Nephron progenitor cell (in vitro differentiated cells): Measurements from ENCODE around the gene NPAS3.

Source experiments
- DNase-seq: peaks from one replicate; pipeline ENCODE4 v3.0.0; 2021
- H3K27ac Mint-ChIP-seq: 2 replicates; pipeline ENCODE4 v1.8.0; 2021; ENCODE audit warnings: mild to moderate bottlenecking, moderate library complexity, mixed read lengths
- H3K27me3 Mint-ChIP-seq: 2 replicates; pipeline ENCODE4 v1.8.0; 2021; ENCODE audit warnings: mild to moderate bottlenecking, low read depth, mixed read lengths; ENCODE audit not compliant: poor library complexity
- H3K36me3 Mint-ChIP-seq: 2 replicates; pipeline ENCODE4 v1.8.0; 2021; ENCODE audit warnings: low read depth, mixed read lengths
- H3K4me1 Mint-ChIP-seq: 2 replicates; pipeline ENCODE4 v1.8.0; 2021; ENCODE audit warnings: mixed read lengths
- H3K4me3 Mint-ChIP-seq: 2 replicates; pipeline ENCODE4 v1.8.0; 2021; ENCODE audit warnings: mild to moderate bottlenecking, moderate library complexity, mixed read lengths
- H3K9me3 Mint-ChIP-seq: 2 replicates; pipeline ENCODE4 v1.8.0; 2021; ENCODE audit warnings: mild to moderate bottlenecking, moderate library complexity, mixed read lengths
- TF ChIP-seq, protein P1 (sequence below): fragments of 200-600 bp; sonication (generic); IDR thresholded peaks from 2 replicates; pipeline ENCODE4 v1.5.0; 2021; ENCODE audit warnings: antibody characterized with exemption

NPAS3 gene

DNA sequence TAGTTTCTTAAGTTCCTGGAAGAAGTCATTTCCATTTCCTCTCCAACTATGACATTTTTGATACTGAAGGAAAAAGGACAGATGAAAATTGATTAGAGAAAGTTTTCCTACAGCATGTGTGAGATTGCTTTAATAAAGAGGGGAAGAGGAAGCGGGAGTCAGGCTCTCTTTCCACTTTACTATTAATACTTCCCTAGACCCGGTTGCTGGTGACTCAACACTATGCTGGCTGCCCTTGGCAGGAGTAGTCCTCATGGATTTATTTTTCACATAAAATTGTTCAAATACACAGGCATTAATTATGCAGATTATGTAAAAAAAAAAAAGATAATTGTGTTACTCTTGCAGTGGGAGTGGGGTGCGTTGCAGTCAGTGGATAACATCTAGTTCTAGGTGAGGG lies 718.8 kb downstream of the NPAS3 start:
- no peak overlapping the region for H3K27ac Mint-ChIP-seq
- H3K4me1 Mint-ChIP-seq, result no peaks in the 10 kb centered on the region
- peaks cover 2% of the 10 kb centered on the region for H3K27me3 Mint-ChIP-seq
- H3K4me3 Mint-ChIP-seq, result no peak overlapping the region
- H3K36me3 Mint-ChIP-seq, result no peaks in the 10 kb centered on the region
- peaks cover 5% of the 10 kb centered on the region for H3K9me3 Mint-ChIP-seq
- TF ChIP-seq, protein P1, sequence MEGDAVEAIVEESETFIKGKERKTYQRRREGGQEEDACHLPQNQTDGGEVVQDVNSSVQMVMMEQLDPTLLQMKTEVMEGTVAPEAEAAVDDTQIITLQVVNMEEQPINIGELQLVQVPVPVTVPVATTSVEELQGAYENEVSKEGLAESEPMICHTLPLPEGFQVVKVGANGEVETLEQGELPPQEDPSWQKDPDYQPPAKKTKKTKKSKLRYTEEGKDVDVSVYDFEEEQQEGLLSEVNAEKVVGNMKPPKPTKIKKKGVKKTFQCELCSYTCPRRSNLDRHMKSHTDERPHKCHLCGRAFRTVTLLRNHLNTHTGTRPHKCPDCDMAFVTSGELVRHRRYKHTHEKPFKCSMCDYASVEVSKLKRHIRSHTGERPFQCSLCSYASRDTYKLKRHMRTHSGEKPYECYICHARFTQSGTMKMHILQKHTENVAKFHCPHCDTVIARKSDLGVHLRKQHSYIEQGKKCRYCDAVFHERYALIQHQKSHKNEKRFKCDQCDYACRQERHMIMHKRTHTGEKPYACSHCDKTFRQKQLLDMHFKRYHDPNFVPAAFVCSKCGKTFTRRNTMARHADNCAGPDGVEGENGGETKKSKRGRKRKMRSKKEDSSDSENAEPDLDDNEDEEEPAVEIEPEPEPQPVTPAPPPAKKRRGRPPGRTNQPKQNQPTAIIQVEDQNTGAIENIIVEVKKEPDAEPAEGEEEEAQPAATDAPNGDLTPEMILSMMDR, result no peak
- no peak for DNase-seq

DNA sequence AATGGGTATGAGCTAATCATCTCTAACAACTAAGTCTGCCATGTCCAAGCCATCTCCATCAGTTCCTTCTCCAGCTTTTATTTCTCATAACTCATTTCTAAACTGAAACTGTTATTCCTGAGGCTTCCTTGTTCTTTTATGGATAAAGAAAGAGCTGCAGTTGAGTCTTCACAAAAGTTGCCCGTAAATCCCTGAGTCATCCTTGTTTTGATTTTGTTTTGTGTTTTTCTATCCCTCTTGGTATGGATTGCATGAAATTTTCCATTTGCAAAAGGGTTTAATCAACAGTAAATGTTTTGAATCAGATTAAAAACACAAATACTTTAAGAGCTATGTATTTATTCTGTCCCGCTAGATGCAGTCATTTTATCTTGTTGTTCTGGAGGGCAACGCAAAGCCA lies 721.6 kb downstream of the NPAS3 start:
- H3K36me3 Mint-ChIP-seq, result peaks cover 14% of the 10 kb centered on the region
- no peaks in the 10 kb centered on the region for H3K27me3 Mint-ChIP-seq
- peaks cover 27% of the 10 kb centered on the region for H3K9me3 Mint-ChIP-seq
- no peaks in the 10 kb centered on the region for H3K4me1 Mint-ChIP-seq
- H3K4me3 Mint-ChIP-seq, result no peak overlapping the region
- TF ChIP-seq, protein P1, result no peak
- DNase-seq, result no peak
- no peak overlapping the region for H3K27ac Mint-ChIP-seq

DNA sequence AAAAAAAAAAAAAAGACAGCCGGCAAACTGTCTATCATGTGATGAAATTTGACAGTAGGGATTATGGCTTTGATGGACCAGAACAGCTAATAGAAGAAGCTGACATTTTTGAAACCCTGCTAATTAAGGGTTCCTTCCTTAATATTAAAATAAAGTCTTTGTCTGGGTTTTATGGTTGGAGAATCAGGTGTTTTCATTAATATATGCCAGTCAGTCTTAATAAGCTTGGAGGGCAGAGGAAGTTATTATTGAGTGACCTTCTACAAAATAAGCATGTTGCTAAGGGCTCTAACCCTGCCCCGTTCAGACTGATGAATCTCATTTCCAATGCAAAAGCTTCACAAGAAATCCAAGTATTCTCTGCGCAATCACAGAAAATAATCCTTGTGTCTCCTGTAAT lies 722.4 kb downstream of the NPAS3 start:
- H3K27me3 Mint-ChIP-seq, result no peaks in the 10 kb centered on the region
- H3K36me3 Mint-ChIP-seq, result peaks cover 14% of the 10 kb centered on the region
- no peak for DNase-seq
- no peak overlapping the region for H3K27ac Mint-ChIP-seq
- no peaks in the 10 kb centered on the region for H3K4me1 Mint-ChIP-seq
- TF ChIP-seq, protein P1, result no peak
- no peak overlapping the region for H3K4me3 Mint-ChIP-seq
- peaks cover 30% of the 10 kb centered on the region for H3K9me3 Mint-ChIP-seq

DNA sequence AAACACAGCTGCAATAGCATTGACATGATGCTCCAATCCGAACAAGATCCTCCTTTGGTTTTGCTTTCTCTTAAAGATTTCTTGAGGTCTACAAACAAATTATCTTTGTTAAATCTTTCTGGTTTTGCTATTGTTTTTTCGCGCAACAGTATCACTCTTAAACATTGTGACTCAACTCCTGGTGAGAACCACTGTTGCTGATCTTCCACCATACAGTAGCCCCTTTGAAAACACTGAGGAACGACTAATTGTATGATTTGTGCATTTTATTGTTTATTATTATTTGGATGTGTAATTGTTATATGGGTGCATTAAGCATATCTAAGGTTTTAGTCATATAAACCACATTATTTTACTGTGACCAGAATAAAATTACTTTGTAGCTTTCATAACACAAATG lies 729.4 kb downstream of the NPAS3 start:
- H3K27ac Mint-ChIP-seq, result no peak overlapping the region
- H3K4me3 Mint-ChIP-seq, result no peak overlapping the region
- H3K36me3 Mint-ChIP-seq, result peaks cover 10% of the 10 kb centered on the region
- TF ChIP-seq, protein P1, result no peak
- no peaks in the 10 kb centered on the region for H3K4me1 Mint-ChIP-seq
- H3K27me3 Mint-ChIP-seq, result no peaks in the 10 kb centered on the region
- DNase-seq, result no peak
- peaks cover 19% of the 10 kb centered on the region for H3K9me3 Mint-ChIP-seq

DNA sequence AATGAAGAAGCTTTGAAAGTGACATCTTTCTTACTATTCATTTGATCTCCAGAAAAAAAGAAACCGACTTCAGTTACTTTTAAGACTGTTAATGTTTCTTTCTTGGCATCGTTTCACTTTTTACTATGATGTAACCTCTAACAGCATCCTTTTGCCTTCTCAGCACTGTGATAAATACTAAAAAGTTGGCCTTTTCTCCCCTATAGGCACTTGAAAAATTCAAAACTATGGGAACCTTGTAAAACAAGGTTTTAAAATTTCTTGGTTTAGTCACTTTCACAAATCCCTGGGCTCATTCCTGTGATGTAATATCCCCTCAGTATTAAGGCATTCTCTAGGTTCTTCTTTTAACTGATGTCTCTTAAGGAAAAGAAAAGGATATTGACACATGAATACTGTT lies 730.4 kb downstream of the NPAS3 start:
- DNase-seq, result no peak
- Mint-ChIP-seq H3K4me3 (no peak overlapping the region), H3K27me3 (no peaks in the 10 kb centered on the region), H3K9me3 (peaks cover 9% of the 10 kb centered on the region), H3K27ac (no peak overlapping the region), H3K36me3 (peaks cover 1% of the 10 kb centered on the region), H3K4me1 (peaks cover 1% of the 10 kb centered on the region)
- TF ChIP-seq, protein P1, result no peak

DNA sequence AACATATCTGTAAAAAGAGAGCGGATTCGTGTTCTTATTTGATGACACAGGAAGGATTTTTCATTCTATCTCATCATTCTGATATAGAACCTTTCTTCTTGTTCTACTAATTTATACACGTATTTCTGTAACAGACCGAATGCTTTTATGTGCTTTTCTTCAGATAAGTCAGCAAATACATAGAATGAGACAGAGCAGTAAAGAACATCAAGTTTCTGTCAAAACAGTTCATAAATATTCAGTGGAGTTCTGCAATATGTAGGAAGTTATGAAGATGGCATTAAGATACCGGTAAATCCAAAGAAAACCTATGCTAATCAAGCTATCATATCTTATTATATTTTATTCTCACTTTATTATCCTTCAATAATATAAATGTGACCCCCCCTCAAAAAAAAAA lies 731.6 kb downstream of the NPAS3 start:
- H3K9me3 Mint-ChIP-seq, result peaks cover 3% of the 10 kb centered on the region
- no peaks in the 10 kb centered on the region for H3K27me3 Mint-ChIP-seq
- TF ChIP-seq, protein P1, result no peak
- no peaks in the 10 kb centered on the region for H3K36me3 Mint-ChIP-seq
- peaks cover 12% of the 10 kb centered on the region for H3K4me1 Mint-ChIP-seq
- H3K4me3 Mint-ChIP-seq, result no peak overlapping the region
- DNase-seq, result no peak
- no peak overlapping the region for H3K27ac Mint-ChIP-seq
